Activated CD8-positive, alpha-beta memory T cell treated with anti-CD3 and anti-CD28 coated beads, Interleukin-2, amount 10 ng/mL, durations not matched to agents 7 days and 5 days (primary cell): Measurements from ENCODE around the gene FHL1. TPM values are rescaled to one million over a fixed set of nuclear protein-coding genes. Genes with fewer than 3 reads are reported as not detected.

Source experiments
- ATAC-seq: fragments of 150-1000 bp; cut with Tn5 transposase; one replicate; pipeline ENCODE4 v1.10.0; 2021; ENCODE audit warnings: moderate library complexity
- CTCF ChIA-PET: fragments of 350-600 bp; sonication (Branson Sonifier 250); formaldehyde crosslinking; loops from one replicate; lab custom pipeline; 2021; ENCODE audit warnings: antibody characterized with exemption; lab: Charles Lee
- DNase-seq: peaks from one replicate; pipeline ENCODE4 v3.0.0-alpha.2; 2020
- H3K27ac Mint-ChIP-seq: one replicate; pipeline ENCODE4 v1.8.0; 2021; ENCODE audit warnings: mild to moderate bottlenecking, mixed read lengths
- H3K27me3 Mint-ChIP-seq: one replicate; pipeline ENCODE4 v1.8.0; 2021; ENCODE audit warnings: mixed read lengths
- H3K36me3 Mint-ChIP-seq: one replicate; pipeline ENCODE4 v1.8.0; 2021; ENCODE audit warnings: mild to moderate bottlenecking, mixed read lengths
- H3K4me1 Mint-ChIP-seq: one replicate; pipeline ENCODE4 v1.8.0; 2021; ENCODE audit warnings: mixed read lengths
- H3K4me3 Mint-ChIP-seq: one replicate; pipeline ENCODE4 v1.8.0; 2021; ENCODE audit warnings: mild to moderate bottlenecking, moderate library complexity, mixed read lengths
- H3K9me3 Mint-ChIP-seq: one replicate; pipeline ENCODE4 v1.8.0; 2022; ENCODE audit warnings: low read depth, mixed read lengths
- total RNA-seq, 2 experiments: library from RNA; stranded (reverse); gene quantifications; one replicate each; pipeline ENCODE4 v1.2.3, GENCODE V29; 2021

FHL1 gene
- total RNA-seq, 2 experiments from 2014 or later, result 12.4 to 15.9 TPM

DNA sequence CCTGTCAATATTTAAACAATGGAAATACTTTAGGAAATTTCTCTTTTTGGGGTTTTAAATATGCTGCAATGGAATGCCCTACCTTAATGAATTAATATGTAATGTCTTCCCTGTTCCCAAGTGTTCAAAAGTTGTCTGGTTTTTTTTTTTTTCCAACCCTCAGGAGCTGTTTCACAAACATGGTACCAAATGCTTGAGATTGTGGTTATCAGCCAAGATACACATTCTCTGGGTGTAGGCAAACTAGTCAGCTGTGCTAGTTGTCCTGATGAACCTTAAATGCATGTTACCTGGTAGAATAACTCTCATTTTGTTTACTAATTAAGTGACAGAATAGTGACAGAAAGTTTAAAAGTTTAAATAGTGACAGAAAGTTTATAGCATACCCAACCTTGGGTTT, 50.7 kb downstream of the FHL1 start:
- CTCF ChIA-PET, result interaction anchor here (1.5 kb wide), 1 partner anchor 32 kb away, joined by 4 read pairs; no protein-coding TSS in a partner anchor
- Mint-ChIP-seq H3K4me1 (peaks cover 16% of the 10 kb centered on the region), H3K4me3 (no peak overlapping the region), H3K36me3 (peaks cover 3% of the 10 kb centered on the region), H3K9me3 (no peaks in the 10 kb centered on the region), H3K27ac (no peak overlapping the region), H3K27me3 (no peaks in the 10 kb centered on the region)
- DNase-seq, result no peak
- no peak for ATAC-seq

DNA sequence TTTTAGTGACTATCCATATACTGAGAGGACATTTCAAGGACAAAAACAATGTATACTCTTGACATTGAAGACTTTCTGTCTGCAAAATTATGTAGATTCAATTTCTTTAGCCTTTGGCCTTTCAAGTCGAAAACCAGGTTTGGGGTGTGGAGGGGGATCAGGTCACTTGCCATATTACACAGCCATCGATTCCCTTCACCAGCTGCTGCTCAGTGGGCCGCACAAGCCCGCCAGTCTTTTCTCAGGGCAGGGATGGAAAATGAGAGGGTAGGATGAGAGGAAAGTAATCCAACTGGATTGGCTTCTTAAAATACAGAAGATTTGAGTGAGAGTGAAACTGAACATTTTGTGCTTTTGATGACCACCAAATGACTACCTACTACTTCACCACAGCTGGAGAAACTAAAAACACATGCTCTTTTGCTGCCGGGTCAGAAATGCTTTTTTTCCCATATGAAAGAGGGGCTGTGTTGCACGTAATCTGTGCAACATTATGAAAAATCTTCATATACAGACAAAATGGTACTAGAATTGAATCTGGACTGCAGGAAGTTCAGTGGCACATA, 51.4 kb downstream of the FHL1 start:
- CTCF ChIA-PET, result interaction anchor here (1.1 kb wide), 1 partner anchor 69 kb away, joined by 3 read pairs; no protein-coding TSS in a partner anchor
- H3K4me3 Mint-ChIP-seq, result no peak overlapping the region
- H3K4me1 Mint-ChIP-seq, result peaks cover 15% of the 10 kb centered on the region
- no peaks in the 10 kb centered on the region for H3K9me3 Mint-ChIP-seq
- no peaks in the 10 kb centered on the region for H3K27me3 Mint-ChIP-seq
- no peaks in the 10 kb centered on the region for H3K36me3 Mint-ChIP-seq
- DNase-seq (no peak), ATAC-seq (no peak)
- H3K27ac Mint-ChIP-seq, result no peak overlapping the region

DNA sequence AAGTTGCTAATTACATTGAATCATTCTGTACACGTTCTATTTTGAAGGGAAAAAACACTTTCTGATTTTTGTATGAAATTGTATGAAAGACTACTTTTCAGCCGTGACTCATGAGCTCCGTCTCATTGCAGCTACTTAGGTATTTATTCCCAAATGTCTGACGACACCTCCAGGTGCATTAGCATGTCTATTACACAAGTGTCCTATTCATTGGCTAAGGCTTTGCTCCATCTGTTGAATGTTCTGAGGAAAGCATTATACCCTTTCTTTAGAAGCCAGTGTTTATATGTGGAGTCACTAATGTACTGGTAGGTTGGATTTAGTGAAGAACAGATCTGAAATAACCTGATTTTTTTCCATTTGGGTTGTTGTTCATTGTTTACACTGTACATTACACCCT, 52.0 kb downstream of the FHL1 start:
- no peak for ATAC-seq
- no peak overlapping the region for H3K4me3 Mint-ChIP-seq
- peaks cover 13% of the 10 kb centered on the region for H3K4me1 Mint-ChIP-seq
- CTCF ChIA-PET, result interaction anchor here (1.1 kb wide), 1 partner anchor 68 kb away, joined by 3 read pairs; no protein-coding TSS in a partner anchor
- no peaks in the 10 kb centered on the region for H3K36me3 Mint-ChIP-seq
- no peaks in the 10 kb centered on the region for H3K9me3 Mint-ChIP-seq
- DNase-seq, result no peak
- no peak overlapping the region for H3K27ac Mint-ChIP-seq
- no peaks in the 10 kb centered on the region for H3K27me3 Mint-ChIP-seq

- Mint-ChIP-seq H3K36me3 (no peaks in the 10 kb centered on the region), H3K9me3 (no peaks in the 10 kb centered on the region), H3K4me1 (peaks cover 20% of the 10 kb centered on the region), H3K27me3 (no peaks in the 10 kb centered on the region), H3K4me3 (no peak overlapping the region), H3K27ac (no peak overlapping the region)
- ATAC-seq (peak; percentile 74), DNase-seq (no peak)
- CTCF ChIA-PET, result no interaction called here
Observed at GRCh38 chrX:136200466-136200865, 53.1 kb downstream of the FHL1 start.

GRCh38 chrX:136201601-136202000, 54.3 kb downstream of the FHL1 start:
- no peak for DNase-seq
- CTCF ChIA-PET, result interaction anchor here (0.6 kb wide), 1 partner anchor 224 kb away, joined by 3 read pairs; no protein-coding TSS in a partner anchor
- H3K27me3 Mint-ChIP-seq, result no peaks in the 10 kb centered on the region
- no peak overlapping the region for H3K27ac Mint-ChIP-seq
- no peaks in the 10 kb centered on the region for H3K36me3 Mint-ChIP-seq
- no peak for ATAC-seq
- H3K4me3 Mint-ChIP-seq, result no peak overlapping the region
- no peaks in the 10 kb centered on the region for H3K9me3 Mint-ChIP-seq
- H3K4me1 Mint-ChIP-seq, result peaks cover 17% of the 10 kb centered on the region

GRCh38 chrX:136202889-136203288, 55.6 kb downstream of the FHL1 start:
- CTCF ChIA-PET, result no interaction called here
- H3K9me3 Mint-ChIP-seq, result no peaks in the 10 kb centered on the region
- H3K27ac Mint-ChIP-seq, result no peak overlapping the region
- no peak for ATAC-seq
- H3K4me3 Mint-ChIP-seq, result no peak overlapping the region
- H3K4me1 Mint-ChIP-seq, result peaks cover 17% of the 10 kb centered on the region
- DNase-seq, result no peak
- H3K27me3 Mint-ChIP-seq, result no peaks in the 10 kb centered on the region
- H3K36me3 Mint-ChIP-seq, result no peaks in the 10 kb centered on the region

DNA sequence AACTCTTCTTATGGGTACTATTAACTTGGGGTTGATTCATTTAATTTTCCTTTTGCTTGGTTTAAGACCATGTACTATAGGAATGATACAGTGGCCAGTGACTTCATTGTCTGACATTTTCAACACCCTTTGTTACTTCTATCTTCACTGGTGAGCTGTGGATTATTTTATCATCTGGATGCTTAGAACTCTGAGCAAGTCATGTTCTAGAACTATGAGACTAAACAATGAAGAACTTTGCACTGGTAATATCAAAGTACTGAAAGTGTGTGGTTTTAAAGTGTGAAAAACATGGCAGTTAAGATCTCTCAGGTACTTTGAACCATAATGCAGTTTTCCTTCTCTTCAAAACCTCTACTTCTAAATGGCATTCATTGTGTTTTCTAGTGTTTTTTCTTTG, 56.1 kb downstream of the FHL1 start:
- Mint-ChIP-seq H3K4me3 (no peak overlapping the region), H3K4me1 (peaks cover 17% of the 10 kb centered on the region), H3K36me3 (no peaks in the 10 kb centered on the region), H3K27me3 (no peaks in the 10 kb centered on the region), H3K9me3 (no peaks in the 10 kb centered on the region), H3K27ac (no peak overlapping the region)
- ATAC-seq (no peak), DNase-seq (no peak)
- CTCF ChIA-PET, result interaction anchor here (1.1 kb wide), 1 partner anchor 65 kb away, joined by 3 read pairs; no protein-coding TSS in a partner anchor

DNA sequence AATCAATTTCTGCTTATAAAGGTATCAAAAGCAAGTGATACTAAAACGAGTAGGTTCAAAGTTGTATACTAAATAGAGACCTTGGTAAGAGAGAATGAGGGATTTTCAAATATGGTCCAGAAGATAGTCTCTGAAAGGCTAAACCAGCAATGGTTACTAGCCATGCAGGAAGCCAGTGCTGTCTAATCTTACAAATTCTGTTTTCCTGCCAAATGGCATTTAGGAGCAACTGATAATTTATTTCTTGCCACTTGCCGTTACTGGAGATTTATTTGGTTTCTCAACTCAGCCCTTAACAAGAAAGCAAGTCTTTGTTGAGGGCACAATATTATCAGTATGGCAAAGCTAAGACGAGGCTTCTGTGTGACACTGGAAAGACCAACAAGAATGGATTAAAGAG, 56.6 kb downstream of the FHL1 start:
- Mint-ChIP-seq H3K4me3 (no peak overlapping the region), H3K36me3 (no peaks in the 10 kb centered on the region), H3K27me3 (no peaks in the 10 kb centered on the region), H3K9me3 (no peaks in the 10 kb centered on the region), H3K4me1 (peaks cover 17% of the 10 kb centered on the region), H3K27ac (no peak overlapping the region)
- ATAC-seq, result no peak
- CTCF ChIA-PET, result interaction anchor here (1.1 kb wide), 1 partner anchor 64 kb away, joined by 3 read pairs; no protein-coding TSS in a partner anchor
- DNase-seq, result no peak

- DNase-seq (peak; percentile 41), ATAC-seq (peak; percentile 39)
- no peak overlapping the region for H3K4me3 Mint-ChIP-seq
- H3K4me1 Mint-ChIP-seq, result peaks cover 17% of the 10 kb centered on the region
- H3K36me3 Mint-ChIP-seq, result no peaks in the 10 kb centered on the region
- CTCF ChIA-PET, result interaction anchor here (1.6 kb wide), 1 partner anchor 176 kb away, joined by 3 read pairs; no protein-coding TSS in a partner anchor
- peak overlapping the region; percentile 62 for H3K27ac Mint-ChIP-seq
- no peaks in the 10 kb centered on the region for H3K27me3 Mint-ChIP-seq
- no peaks in the 10 kb centered on the region for H3K9me3 Mint-ChIP-seq
Observed at GRCh38 chrX:136204571-136204970, 57.2 kb downstream of the FHL1 start.

DNA sequence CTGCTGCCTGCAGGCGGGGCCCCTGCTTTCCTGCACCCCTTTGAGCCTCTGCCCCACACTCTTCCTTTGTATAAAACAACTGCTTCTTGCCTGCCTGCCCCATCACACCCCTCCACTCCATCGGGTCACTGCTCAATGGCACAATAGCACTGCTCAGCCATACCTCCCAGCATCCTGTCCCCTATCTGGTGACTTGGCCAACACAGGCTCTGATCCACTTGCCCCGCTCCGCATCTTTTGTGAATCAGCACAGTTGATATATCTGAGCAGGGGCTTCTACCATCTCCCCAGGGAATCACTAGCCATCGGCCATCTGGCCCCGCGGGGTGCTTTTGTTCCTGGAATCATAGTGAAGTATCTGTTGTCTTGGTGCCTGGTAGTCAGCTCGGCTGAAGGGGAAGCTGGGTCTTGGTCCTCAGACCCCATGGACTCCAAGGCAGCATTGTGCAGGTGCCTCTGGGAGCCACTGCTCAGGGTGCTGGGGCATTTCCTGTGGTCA, 58.6 kb downstream of the FHL1 start:
- no peaks in the 10 kb centered on the region for H3K36me3 Mint-ChIP-seq
- peaks cover 17% of the 10 kb centered on the region for H3K4me1 Mint-ChIP-seq
- DNase-seq (no peak), ATAC-seq (no peak)
- no peak overlapping the region for H3K4me3 Mint-ChIP-seq
- H3K27me3 Mint-ChIP-seq, result no peaks in the 10 kb centered on the region
- no peaks in the 10 kb centered on the region for H3K9me3 Mint-ChIP-seq
- CTCF ChIA-PET, result interaction anchor here (1.6 kb wide), 1 partner anchor 178 kb away, joined by 3 read pairs; no protein-coding TSS in a partner anchor
- H3K27ac Mint-ChIP-seq, result no peak overlapping the region

GRCh38 chrX:136206916-136207315, 59.6 kb downstream of the FHL1 start:
- no peak overlapping the region for H3K27ac Mint-ChIP-seq
- H3K27me3 Mint-ChIP-seq, result no peaks in the 10 kb centered on the region
- DNase-seq (no peak), ATAC-seq (no peak)
- H3K4me3 Mint-ChIP-seq, result no peak overlapping the region
- CTCF ChIA-PET, result no interaction called here
- no peaks in the 10 kb centered on the region for H3K36me3 Mint-ChIP-seq
- H3K4me1 Mint-ChIP-seq, result peaks cover 17% of the 10 kb centered on the region
- H3K9me3 Mint-ChIP-seq, result no peaks in the 10 kb centered on the region

DNA sequence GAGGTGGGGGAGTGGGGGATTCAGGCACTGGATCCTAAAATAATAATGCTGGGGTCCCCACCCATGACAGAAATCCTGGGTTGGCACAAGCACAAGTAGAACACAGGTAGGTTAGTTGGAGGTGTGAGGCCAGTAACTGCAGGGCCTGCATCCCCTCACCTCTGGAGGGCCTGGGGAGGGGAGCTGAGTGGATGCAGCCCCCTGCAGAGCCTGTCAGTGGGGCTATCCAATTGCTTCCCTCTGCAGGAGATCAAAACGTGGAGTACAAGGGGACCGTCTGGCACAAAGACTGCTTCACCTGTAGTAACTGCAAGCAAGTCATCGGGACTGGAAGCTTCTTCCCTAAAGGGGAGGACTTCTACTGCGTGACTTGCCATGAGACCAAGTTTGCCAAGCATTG, 60.2 kb downstream of the FHL1 start:
- CTCF ChIA-PET, result no interaction called here
- DNase-seq (no peak), ATAC-seq (no peak)
- Mint-ChIP-seq H3K4me1 (peaks cover 17% of the 10 kb centered on the region), H3K9me3 (no peaks in the 10 kb centered on the region), H3K27ac (no peak overlapping the region), H3K4me3 (no peak overlapping the region), H3K27me3 (no peaks in the 10 kb centered on the region), H3K36me3 (no peaks in the 10 kb centered on the region)

- Mint-ChIP-seq H3K36me3 (no peaks in the 10 kb centered on the region), H3K9me3 (no peaks in the 10 kb centered on the region), H3K27me3 (no peaks in the 10 kb centered on the region), H3K4me3 (no peak overlapping the region), H3K27ac (no peak overlapping the region), H3K4me1 (peaks cover 8% of the 10 kb centered on the region)
- DNase-seq (peak; percentile 41), ATAC-seq (no peak)
- CTCF ChIA-PET, result interaction anchor here (0.7 to 2.2 kb wide), 3 partner anchors 16 to 180 kb away, joined by 3 to 11 read pairs (median 3); no protein-coding TSS in a partner anchor
Observed at GRCh38 chrX:136209016-136209738, 61.8 kb downstream of the FHL1 start.
